ENCODE measurements around the gene STPG2. TPM values are rescaled to one million over a fixed set of nuclear protein-coding genes. Genes with fewer than 3 reads are reported as not detected.
A peak's percentile ranks its signal among the peaks of the same experiment; 100 is the strongest.

STPG2 gene
- total and polyA plus RNA-seq, 2 donors (not counting 3 experiments of a cell fraction or from before 2014, with no cell fraction given): not detected

DNA sequence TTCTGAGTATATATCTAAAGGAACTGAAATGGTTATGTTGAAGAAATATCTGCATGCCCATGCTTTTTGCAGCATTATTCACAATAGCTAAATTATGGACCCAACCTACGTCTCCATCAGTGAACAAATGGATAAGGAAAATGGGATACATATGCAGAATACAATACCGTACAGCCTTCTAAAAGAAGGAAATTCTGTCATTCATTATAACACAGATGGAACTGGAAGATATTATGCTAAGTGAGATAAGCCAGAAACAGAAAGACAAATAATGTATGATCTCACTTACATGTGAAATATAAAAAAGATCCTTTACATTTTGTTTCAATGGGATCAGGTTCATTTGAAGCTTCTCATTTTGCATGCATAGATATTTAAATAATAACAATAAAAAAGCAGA lies 263.3 kb downstream of the STPG2 start:
- Histone ChIP-seq H3K4me3 (replicated peaks in 1 of 3; ENCODE audit: insufficient read depth in 1 of 3, low read depth in 1 of 3, low read length in 3 of 3) (no peak overlapping the region), H4K20me1 (replicated peaks; ENCODE audit: control insufficient read depth, extremely low read depth, insufficient read depth, low read length) (no peaks in the 10 kb centered on the region), H3K9ac (replicated peaks; ENCODE audit: extremely low read depth, insufficient read depth, low read length) (no peak overlapping the region), H3K27ac (ENCODE audit: insufficient read depth, low read depth, low read length) (no peak overlapping the region), H3K9me3 (replicated peaks; ENCODE audit: control insufficient read depth, insufficient read depth, low read length) (no peaks in the 10 kb centered on the region), H3K36me3 (ENCODE audit: control insufficient read depth in 2 of 2, extremely low read depth in 1 of 2, insufficient read depth in 2 of 2, low read length in 2 of 2) (no peaks in the 10 kb centered on the region), H3K9me1 (replicated peaks; ENCODE audit: control insufficient read depth, extremely low read depth, insufficient read depth, low read length) (no peaks in the 10 kb centered on the region), H3K4me2 (ENCODE audit: insufficient read depth, low read length) (no peak overlapping the region), H2AFZ (ENCODE audit: low read depth, low read length) (no peak overlapping the region), H3K4me1 (ENCODE audit: control insufficient read depth, extremely low read depth, insufficient read depth, low read length) (no peaks in the 10 kb centered on the region), H3K79me2 (ENCODE audit: control insufficient read depth, insufficient read depth, low read length) (no peaks in the 10 kb centered on the region), H3K27me3 (ENCODE audit: control insufficient read depth in 2 of 2, insufficient read depth in 2 of 2, low read length in 2 of 2) (no peaks in the 10 kb centered on the region)
- DNase-seq (ENCODE audit: low read depth, low spot score) (peak; percentile 4), FAIRE-seq (no peak)
- intact Hi-C loops (cut with micrococcal nuclease) (no loop called here), dilution Hi-C loops (cut with MboI; ENCODE audit: extremely low pct_ligation_motif_present, low sequenced_read_pairs) (no loop called here)
- no peak for TF ChIP-seq MAX (IDR thresholded peaks at IDR 0.05; ENCODE audit: insufficient read depth, insufficient read length)
- TF ChIP-seq POLR2AphosphoS5 (IDR thresholded peaks at IDR 0.05; ENCODE audit: insufficient read depth, low read depth, low read length): no peak
- TF ChIP-seq, protein P1, sequence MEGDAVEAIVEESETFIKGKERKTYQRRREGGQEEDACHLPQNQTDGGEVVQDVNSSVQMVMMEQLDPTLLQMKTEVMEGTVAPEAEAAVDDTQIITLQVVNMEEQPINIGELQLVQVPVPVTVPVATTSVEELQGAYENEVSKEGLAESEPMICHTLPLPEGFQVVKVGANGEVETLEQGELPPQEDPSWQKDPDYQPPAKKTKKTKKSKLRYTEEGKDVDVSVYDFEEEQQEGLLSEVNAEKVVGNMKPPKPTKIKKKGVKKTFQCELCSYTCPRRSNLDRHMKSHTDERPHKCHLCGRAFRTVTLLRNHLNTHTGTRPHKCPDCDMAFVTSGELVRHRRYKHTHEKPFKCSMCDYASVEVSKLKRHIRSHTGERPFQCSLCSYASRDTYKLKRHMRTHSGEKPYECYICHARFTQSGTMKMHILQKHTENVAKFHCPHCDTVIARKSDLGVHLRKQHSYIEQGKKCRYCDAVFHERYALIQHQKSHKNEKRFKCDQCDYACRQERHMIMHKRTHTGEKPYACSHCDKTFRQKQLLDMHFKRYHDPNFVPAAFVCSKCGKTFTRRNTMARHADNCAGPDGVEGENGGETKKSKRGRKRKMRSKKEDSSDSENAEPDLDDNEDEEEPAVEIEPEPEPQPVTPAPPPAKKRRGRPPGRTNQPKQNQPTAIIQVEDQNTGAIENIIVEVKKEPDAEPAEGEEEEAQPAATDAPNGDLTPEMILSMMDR (IDR thresholded peaks at IDR 0.05; ENCODE audit: extremely low read depth in 1 of 2, insufficient read depth in 1 of 2, low read depth in 1 of 2, low read length in 2 of 2): no peak
- no peak for TF ChIP-seq GATA2 (IDR thresholded peaks at IDR 0.05; ENCODE audit: insufficient read depth, insufficient read length, low read depth, low read length)
- TF ChIP-seq MYC (IDR thresholded peaks at IDR 0.05; ENCODE audit: low read depth, low read length): no peak
- no peak for TF ChIP-seq FOS (IDR thresholded peaks at IDR 0.05; ENCODE audit: borderline replicate concordance, insufficient read depth, low read length)
- no peak for TF ChIP-seq POLR2A (IDR thresholded peaks at IDR 0.05; ENCODE audit: low read depth, low read length)
- TF ChIP-seq EZH2 (IDR thresholded peaks at IDR 0.05; ENCODE audit: borderline replicate concordance, low read depth, low read length, severe bottlenecking): no peak
- no peak for TF ChIP-seq JUN (IDR thresholded peaks at IDR 0.05; ENCODE audit: borderline replicate concordance, insufficient read depth, insufficient read length, low read depth)
- ChIA-PET CTCF (no interaction called here), POLR2A (no interaction called here)
- BruUV-seq (replicated peaks): no TSS peak

All from endothelial cell of umbilical vein (primary cell).